ENCODE data around the gene PPP1R14B.

Gene PPP1R14B

GRCh38 chr11:64218628-64219353 is 28.0 kb downstream of the PPP1R14B start:
- TF ChIP-seq GABPA (IDR thresholded peaks at IDR 0.05; ENCODE audit: low read depth) (no peak), POLR2AphosphoS5 (IDR thresholded peaks at IDR 0.05; ENCODE audit: low read depth) (no peak; the same call in 1 of the 2 replicates), REST (IDR thresholded peaks at IDR 0.05; ENCODE audit: insufficient replicate concordance, low read depth) (no peak), SPI1 (IDR thresholded peaks at IDR 0.05; ENCODE audit: borderline replicate concordance, low read depth) (no peak), CTCF (IDR thresholded peaks at IDR 0.05; ENCODE audit: insufficient read depth, low read length) (no peak)
- Histone ChIP-seq H3K27me3 (ENCODE audit: insufficient read depth, poor library complexity, severe bottlenecking) (no peaks in the 10 kb centered on the region), H3K4me3 (replicated peaks; ENCODE audit: insufficient read depth, low read length) (no peak overlapping the region), H3K27ac (replicated peaks) (no peak overlapping the region)
- DNase-seq (ENCODE audit: low read depth in 1 of 2, low spot score in 1 of 2): no peak

GRCh38 chr11:64216879-64217278 is 29.9 kb downstream of the PPP1R14B start:
- Histone ChIP-seq H3K27ac (replicated peaks) (no peak overlapping the region), H3K27me3 (ENCODE audit: insufficient read depth, poor library complexity, severe bottlenecking) (no peaks in the 10 kb centered on the region), H3K4me3 (replicated peaks; ENCODE audit: insufficient read depth, low read length) (no peak overlapping the region)
- no peak for TF ChIP-seq SPI1 (IDR thresholded peaks at IDR 0.05; ENCODE audit: borderline replicate concordance, low read depth)
- no peak for TF ChIP-seq GABPA (IDR thresholded peaks at IDR 0.05; ENCODE audit: low read depth)
- no peak for TF ChIP-seq POLR2AphosphoS5 (IDR thresholded peaks at IDR 0.05; ENCODE audit: low read depth)
- TF ChIP-seq REST (IDR thresholded peaks at IDR 0.05; ENCODE audit: insufficient replicate concordance, low read depth): no peak
- no peak for TF ChIP-seq CTCF (IDR thresholded peaks at IDR 0.05; ENCODE audit: insufficient read depth, low read length)
- no peak for DNase-seq (ENCODE audit: low read depth in 1 of 2, low spot score in 1 of 2)

GRCh38 chr11:64211181-64211872 is 35.4 kb downstream of the PPP1R14B start:
- TF ChIP-seq REST (IDR thresholded peaks at IDR 0.05; ENCODE audit: insufficient replicate concordance, low read depth): no peak
- no peak for TF ChIP-seq POLR2AphosphoS5 (IDR thresholded peaks at IDR 0.05; ENCODE audit: low read depth)
- no peak for TF ChIP-seq CTCF (IDR thresholded peaks at IDR 0.05; ENCODE audit: insufficient read depth, low read length)
- no peak for TF ChIP-seq GABPA (IDR thresholded peaks at IDR 0.05; ENCODE audit: low read depth)
- no peak for TF ChIP-seq SPI1 (IDR thresholded peaks at IDR 0.05; ENCODE audit: borderline replicate concordance, low read depth)
- DNase-seq (ENCODE audit: low read depth in 1 of 2, low spot score in 1 of 2): no peak
- H3K27ac ChIP-seq (replicated peaks): no peak overlapping the region
- H3K4me3 ChIP-seq (replicated peaks; ENCODE audit: insufficient read depth, low read length): no peak overlapping the region
- H3K27me3 ChIP-seq (ENCODE audit: insufficient read depth, poor library complexity, severe bottlenecking): no peaks in the 10 kb centered on the region
